ENCODE results near the gene GLYATL1. TPM values are rescaled to one million over a fixed set of nuclear protein-coding genes. Genes with fewer than 3 reads are reported as not detected.

Gene GLYATL1
- total and polyA plus RNA-seq, 2 of the 8 experiments (the other 6 are each of a cell fraction or from before 2014, with no cell fraction given): 8.6 to 10.7 TPM

DNA sequence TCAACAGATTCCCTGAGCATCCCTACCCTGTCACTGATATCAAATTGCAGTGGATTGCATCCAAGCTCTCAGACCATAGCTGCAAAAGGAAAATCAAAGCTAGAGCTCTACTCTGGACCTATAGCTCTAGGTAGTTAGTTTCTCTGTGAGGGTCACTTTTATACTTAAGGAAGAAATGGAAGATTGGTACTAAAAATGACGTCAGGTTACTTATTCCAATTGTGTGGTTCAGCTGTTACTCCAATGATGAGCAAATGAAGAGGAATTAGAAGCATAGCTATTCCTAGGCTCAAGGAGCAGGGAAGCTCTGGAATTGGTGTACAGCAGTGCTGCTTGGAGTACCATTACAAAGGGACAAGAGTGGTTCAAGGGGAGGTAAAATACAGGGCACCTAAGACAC is 36.4 kb upstream of the GLYATL1 start (continued):
- TF ChIP-seq, protein P1, sequence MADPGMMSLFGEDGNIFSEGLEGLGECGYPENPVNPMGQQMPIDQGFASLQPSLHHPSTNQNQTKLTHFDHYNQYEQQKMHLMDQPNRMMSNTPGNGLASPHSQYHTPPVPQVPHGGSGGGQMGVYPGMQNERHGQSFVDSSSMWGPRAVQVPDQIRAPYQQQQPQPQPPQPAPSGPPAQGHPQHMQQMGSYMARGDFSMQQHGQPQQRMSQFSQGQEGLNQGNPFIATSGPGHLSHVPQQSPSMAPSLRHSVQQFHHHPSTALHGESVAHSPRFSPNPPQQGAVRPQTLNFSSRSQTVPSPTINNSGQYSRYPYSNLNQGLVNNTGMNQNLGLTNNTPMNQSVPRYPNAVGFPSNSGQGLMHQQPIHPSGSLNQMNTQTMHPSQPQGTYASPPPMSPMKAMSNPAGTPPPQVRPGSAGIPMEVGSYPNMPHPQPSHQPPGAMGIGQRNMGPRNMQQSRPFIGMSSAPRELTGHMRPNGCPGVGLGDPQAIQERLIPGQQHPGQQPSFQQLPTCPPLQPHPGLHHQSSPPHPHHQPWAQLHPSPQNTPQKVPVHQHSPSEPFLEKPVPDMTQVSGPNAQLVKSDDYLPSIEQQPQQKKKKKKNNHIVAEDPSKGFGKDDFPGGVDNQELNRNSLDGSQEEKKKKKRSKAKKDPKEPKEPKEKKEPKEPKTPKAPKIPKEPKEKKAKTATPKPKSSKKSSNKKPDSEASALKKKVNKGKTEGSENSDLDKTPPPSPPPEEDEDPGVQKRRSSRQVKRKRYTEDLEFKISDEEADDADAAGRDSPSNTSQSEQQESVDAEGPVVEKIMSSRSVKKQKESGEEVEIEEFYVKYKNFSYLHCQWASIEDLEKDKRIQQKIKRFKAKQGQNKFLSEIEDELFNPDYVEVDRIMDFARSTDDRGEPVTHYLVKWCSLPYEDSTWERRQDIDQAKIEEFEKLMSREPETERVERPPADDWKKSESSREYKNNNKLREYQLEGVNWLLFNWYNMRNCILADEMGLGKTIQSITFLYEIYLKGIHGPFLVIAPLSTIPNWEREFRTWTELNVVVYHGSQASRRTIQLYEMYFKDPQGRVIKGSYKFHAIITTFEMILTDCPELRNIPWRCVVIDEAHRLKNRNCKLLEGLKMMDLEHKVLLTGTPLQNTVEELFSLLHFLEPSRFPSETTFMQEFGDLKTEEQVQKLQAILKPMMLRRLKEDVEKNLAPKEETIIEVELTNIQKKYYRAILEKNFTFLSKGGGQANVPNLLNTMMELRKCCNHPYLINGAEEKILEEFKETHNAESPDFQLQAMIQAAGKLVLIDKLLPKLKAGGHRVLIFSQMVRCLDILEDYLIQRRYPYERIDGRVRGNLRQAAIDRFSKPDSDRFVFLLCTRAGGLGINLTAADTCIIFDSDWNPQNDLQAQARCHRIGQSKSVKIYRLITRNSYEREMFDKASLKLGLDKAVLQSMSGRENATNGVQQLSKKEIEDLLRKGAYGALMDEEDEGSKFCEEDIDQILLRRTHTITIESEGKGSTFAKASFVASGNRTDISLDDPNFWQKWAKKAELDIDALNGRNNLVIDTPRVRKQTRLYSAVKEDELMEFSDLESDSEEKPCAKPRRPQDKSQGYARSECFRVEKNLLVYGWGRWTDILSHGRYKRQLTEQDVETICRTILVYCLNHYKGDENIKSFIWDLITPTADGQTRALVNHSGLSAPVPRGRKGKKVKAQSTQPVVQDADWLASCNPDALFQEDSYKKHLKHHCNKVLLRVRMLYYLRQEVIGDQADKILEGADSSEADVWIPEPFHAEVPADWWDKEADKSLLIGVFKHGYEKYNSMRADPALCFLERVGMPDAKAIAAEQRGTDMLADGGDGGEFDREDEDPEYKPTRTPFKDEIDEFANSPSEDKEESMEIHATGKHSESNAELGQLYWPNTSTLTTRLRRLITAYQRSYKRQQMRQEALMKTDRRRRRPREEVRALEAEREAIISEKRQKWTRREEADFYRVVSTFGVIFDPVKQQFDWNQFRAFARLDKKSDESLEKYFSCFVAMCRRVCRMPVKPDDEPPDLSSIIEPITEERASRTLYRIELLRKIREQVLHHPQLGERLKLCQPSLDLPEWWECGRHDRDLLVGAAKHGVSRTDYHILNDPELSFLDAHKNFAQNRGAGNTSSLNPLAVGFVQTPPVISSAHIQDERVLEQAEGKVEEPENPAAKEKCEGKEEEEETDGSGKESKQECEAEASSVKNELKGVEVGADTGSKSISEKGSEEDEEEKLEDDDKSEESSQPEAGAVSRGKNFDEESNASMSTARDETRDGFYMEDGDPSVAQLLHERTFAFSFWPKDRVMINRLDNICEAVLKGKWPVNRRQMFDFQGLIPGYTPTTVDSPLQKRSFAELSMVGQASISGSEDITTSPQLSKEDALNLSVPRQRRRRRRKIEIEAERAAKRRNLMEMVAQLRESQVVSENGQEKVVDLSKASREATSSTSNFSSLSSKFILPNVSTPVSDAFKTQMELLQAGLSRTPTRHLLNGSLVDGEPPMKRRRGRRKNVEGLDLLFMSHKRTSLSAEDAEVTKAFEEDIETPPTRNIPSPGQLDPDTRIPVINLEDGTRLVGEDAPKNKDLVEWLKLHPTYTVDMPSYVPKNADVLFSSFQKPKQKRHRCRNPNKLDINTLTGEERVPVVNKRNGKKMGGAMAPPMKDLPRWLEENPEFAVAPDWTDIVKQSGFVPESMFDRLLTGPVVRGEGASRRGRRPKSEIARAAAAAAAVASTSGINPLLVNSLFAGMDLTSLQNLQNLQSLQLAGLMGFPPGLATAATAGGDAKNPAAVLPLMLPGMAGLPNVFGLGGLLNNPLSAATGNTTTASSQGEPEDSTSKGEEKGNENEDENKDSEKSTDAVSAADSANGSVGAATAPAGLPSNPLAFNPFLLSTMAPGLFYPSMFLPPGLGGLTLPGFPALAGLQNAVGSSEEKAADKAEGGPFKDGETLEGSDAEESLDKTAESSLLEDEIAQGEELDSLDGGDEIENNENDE (IDR thresholded peaks at IDR 0.05; ENCODE audit: insufficient replicate concordance, low read length): no peak
- TF ChIP-seq EZH2 (IDR thresholded peaks at IDR 0.05; ENCODE audit: low read depth, low read length, severe bottlenecking) (no peak), GABPA (IDR thresholded peaks at IDR 0.05; ENCODE audit: borderline replicate concordance, insufficient read depth, low read length) (no peak), BRCA1 (IDR thresholded peaks at IDR 0.05; ENCODE audit: low read depth, low read length) (no peak)
